ENCODE results near the gene CENPC.
"Not testable (repeated sequence)": the region's sequence is repeated elsewhere in the genome, so short reads cannot be mapped to it uniquely, and the experiment has no call there.

The CENPC gene

GRCh38 chr4:67445881-67446280 is 99.4 kb downstream of the CENPC start:
- peaks cover 11% of the 10 kb centered on the region for H3K9me3 Mint-ChIP-seq

GRCh38 chr4:67438975-67439374 is 106.3 kb downstream of the CENPC start:
- DNase-seq, result no peak
- H3K36me3 Mint-ChIP-seq (ENCODE audit: low read depth), result peaks cover 78% of the 10 kb centered on the region

More at GRCh38 chr4:67445881-67446280, 99.4 kb downstream of the CENPC start:
- not testable (repeated sequence) for DNase-seq; H3K4me1 Mint-ChIP-seq (ENCODE audit: low read depth); H3K4me3 Mint-ChIP-seq; H3K27ac Mint-ChIP-seq; H3K27me3 Mint-ChIP-seq
- peaks cover 78% of the 10 kb centered on the region for H3K36me3 Mint-ChIP-seq (ENCODE audit: low read depth)

GRCh38 chr4:67437974-67438713 is 107.2 kb downstream of the CENPC start:
- H3K27me3 Mint-ChIP-seq, result no peaks in the 10 kb centered on the region
- peaks cover 80% of the 10 kb centered on the region for H3K36me3 Mint-ChIP-seq (ENCODE audit: low read depth)
- H3K9me3 Mint-ChIP-seq, result peaks cover 11% of the 10 kb centered on the region
- peaks cover 9% of the 10 kb centered on the region for H3K4me1 Mint-ChIP-seq (ENCODE audit: low read depth)
- H3K4me3 Mint-ChIP-seq, result no peak overlapping the region
- peak overlapping the region; percentile 13 for H3K27ac Mint-ChIP-seq
- DNase-seq, result no peak

More at GRCh38 chr4:67438975-67439374, 106.3 kb downstream of the CENPC start:
- Mint-ChIP-seq H3K4me3 (no peak overlapping the region), H3K9me3 (peaks cover 7% of the 10 kb centered on the region), H3K27me3 (no peaks in the 10 kb centered on the region), H3K4me1 (ENCODE audit: low read depth) (peaks cover 9% of the 10 kb centered on the region), H3K27ac (no peak overlapping the region)

GRCh38 chr4:67436742-67437141 is 108.6 kb downstream of the CENPC start:
- H3K36me3 Mint-ChIP-seq (ENCODE audit: low read depth), result peaks cover 81% of the 10 kb centered on the region
- H3K27me3 Mint-ChIP-seq, result no peaks in the 10 kb centered on the region
- H3K27ac Mint-ChIP-seq, result peak overlapping the region; percentile 11
- no peak for DNase-seq
- H3K4me3 Mint-ChIP-seq, result no peak overlapping the region
- H3K9me3 Mint-ChIP-seq, result peaks cover 13% of the 10 kb centered on the region
- H3K4me1 Mint-ChIP-seq (ENCODE audit: low read depth), result peaks cover 9% of the 10 kb centered on the region

GRCh38 chr4:67430989-67431388 is 114.3 kb downstream of the CENPC start:
- H3K36me3 Mint-ChIP-seq (ENCODE audit: low read depth), result peaks cover 41% of the 10 kb centered on the region
- no peak for DNase-seq
- no peaks in the 10 kb centered on the region for H3K27me3 Mint-ChIP-seq
- no peaks in the 10 kb centered on the region for H3K4me1 Mint-ChIP-seq (ENCODE audit: low read depth)
- no peak overlapping the region for H3K4me3 Mint-ChIP-seq
- peaks cover 23% of the 10 kb centered on the region for H3K9me3 Mint-ChIP-seq
- no peak overlapping the region for H3K27ac Mint-ChIP-seq

- H3K27ac Mint-ChIP-seq, result no peak overlapping the region
Observed at GRCh38 chr4:67428819-67429218, 116.5 kb downstream of the CENPC start.

More at GRCh38 chr4:67428819-67429218, 116.5 kb downstream of the CENPC start:
- H3K27me3 Mint-ChIP-seq, result no peaks in the 10 kb centered on the region
- H3K36me3 Mint-ChIP-seq (ENCODE audit: low read depth), result peaks cover 22% of the 10 kb centered on the region
- H3K4me3 Mint-ChIP-seq, result no peak overlapping the region
- H3K9me3 Mint-ChIP-seq, result peaks cover 25% of the 10 kb centered on the region
- no peaks in the 10 kb centered on the region for H3K4me1 Mint-ChIP-seq (ENCODE audit: low read depth)
- DNase-seq, result no peak

Measured in activated T-cell treated with anti-CD3 and anti-CD28 coated beads, Interleukin-2, amount 50 U/mL, for 24 hours (primary cell).